ENCODE results near the gene DSTN. TPM values are rescaled to one million over a fixed set of nuclear protein-coding genes. Genes with fewer than 3 reads are reported as not detected.

DSTN gene
- total and polyA plus RNA-seq, 12 donors, result 261 to 802 (median 546) TPM

DNA sequence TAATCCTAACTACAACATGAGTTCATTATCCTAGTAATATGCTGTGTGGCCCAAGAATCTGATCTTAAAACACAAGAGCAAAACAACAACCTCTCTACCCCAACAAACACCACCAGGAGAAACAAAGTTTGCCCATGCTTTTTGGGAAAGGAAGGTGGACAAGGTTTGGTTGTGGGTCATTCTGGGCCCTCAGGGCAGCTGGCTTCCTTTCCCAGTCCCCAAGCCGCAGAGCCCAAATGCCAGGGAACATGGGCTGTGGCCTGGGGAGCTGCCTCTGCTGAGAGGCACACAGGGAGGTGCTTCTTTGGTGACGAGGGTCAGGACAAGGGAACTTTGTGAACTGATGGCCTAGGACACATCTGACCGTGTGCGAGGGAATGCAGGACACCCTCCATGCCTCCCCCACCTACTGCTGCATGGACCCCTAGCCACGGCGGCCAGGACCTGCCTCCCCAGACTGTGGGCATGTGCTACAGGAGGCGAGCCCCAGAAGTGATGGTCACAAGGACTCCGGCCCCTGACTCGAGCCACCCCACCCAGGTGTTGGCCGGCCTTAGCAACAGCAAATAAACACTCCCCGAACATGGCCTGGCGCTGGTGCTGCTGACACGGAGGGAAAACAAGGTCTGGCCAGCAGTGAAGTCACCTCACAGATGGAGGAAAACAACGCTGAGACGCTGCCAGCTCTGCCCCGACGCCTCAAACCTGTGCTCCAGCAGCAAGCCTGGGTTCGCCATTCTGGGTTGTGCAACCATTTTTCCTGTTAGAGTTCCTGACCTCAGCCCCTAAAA, 56.5 kb downstream of the DSTN start:
- TF ChIP-seq, protein P1, sequence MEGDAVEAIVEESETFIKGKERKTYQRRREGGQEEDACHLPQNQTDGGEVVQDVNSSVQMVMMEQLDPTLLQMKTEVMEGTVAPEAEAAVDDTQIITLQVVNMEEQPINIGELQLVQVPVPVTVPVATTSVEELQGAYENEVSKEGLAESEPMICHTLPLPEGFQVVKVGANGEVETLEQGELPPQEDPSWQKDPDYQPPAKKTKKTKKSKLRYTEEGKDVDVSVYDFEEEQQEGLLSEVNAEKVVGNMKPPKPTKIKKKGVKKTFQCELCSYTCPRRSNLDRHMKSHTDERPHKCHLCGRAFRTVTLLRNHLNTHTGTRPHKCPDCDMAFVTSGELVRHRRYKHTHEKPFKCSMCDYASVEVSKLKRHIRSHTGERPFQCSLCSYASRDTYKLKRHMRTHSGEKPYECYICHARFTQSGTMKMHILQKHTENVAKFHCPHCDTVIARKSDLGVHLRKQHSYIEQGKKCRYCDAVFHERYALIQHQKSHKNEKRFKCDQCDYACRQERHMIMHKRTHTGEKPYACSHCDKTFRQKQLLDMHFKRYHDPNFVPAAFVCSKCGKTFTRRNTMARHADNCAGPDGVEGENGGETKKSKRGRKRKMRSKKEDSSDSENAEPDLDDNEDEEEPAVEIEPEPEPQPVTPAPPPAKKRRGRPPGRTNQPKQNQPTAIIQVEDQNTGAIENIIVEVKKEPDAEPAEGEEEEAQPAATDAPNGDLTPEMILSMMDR (IDR thresholded peaks at IDR 0.05), result no peak
- Histone ChIP-seq H3K4me1 (peaks cover 0 to 12% (median 0%) of the 10 kb centered on the region in 9 donors), H3K27me3 (no peaks in the 10 kb centered on the region), H3K4me3 (no peak overlapping the region), H3K36me3 (peaks cover 0 to 100% (median 43%) of the 10 kb centered on the region in 9 donors), H3K9me3 (no peaks in the 10 kb centered on the region), H3K27ac (peak overlapping the region in 3 of 10 donors; percentile 13 to 41 (median 26))
- peak in 1 of 2 donors; percentile 56 for DNase-seq
- intact Hi-C loops (cut with DNase I), result no loop called here
- peak in 5 of 8 donors; percentile 18 to 50 (median 39) for ATAC-seq
- 83 to 88% methylated on average over 18 of the region's 18 CpGs for WGBS, 2 donors

DNA sequence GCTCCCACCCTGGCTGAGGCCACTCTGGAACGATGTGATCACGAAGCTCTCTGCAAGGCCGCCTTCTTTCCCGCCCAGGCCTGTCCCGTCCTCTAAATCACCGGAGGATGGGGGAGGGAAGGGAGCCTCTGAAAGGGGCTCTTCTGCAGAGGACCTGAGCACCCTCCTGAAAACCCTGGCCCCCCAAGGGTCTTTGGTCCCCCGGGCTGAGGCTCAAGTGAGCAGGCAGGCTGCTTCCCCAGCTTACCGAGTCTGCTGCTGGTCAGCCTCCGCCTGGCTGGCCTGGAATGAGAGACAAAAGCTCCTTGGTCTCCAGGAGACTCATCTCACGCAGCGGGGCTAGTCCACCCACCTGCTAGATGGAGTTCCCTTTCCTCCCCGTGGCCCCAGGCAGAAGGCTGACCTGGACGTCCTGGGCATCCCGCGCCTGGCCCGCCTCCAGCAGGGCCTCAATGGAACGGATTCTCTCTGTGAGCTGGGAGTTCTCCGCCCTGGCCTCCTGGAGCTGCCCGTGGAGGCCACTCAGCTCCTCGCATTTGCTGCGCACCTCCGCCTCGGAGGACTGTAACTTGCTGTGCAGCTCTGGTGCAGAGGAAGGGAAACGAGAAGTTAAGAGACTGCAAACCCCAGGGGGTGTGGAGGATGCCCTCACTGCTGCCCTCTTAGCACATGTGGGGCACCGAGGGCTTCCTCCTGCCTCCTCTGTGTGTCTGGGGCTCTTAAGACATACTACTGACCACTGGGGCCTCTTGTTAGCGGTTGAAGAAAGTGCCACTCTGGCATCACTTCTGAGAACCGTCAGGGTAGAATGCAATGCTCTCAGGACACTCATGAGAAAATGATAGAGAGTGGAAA, 57.5 kb downstream of the DSTN start:
- H3K4me1 ChIP-seq, result peaks cover 0 to 12% (median 0%) of the 10 kb centered on the region in 9 donors

DNA sequence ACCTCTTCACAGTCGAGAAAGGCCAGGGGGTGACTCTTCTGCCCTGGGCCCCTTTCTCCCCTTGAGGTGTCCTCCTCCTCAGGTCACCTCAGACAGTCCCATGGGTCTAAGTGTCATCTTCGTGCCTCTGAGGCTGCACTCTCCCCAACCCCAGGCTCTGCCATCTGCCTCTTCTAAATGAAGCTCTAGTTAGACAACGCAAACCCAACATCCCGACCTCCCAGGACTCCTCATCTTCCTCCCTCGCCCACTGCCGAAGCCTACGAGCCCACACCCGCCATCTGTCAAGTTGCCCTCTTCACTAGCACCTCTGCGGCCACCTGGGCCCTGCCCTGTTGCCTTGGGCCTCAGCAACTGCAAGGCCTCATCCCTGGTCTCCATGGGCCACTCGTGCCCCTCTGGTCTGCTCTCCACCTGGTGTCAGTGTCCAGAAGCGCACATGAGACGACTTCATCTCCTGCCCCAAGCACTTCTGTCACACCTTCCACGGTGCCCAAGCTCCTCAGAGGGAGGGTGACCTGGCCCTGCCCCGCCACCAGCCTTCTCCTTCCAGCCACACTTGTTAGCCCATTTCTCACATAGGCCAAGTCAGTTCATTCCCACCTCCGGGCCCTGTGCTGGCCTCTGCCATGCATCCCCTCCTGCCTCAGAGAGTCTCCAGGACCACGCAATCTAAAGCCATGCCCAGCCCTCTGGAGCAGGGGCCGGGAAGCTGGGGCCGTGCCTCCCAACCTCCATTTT, 58.4 kb downstream of the DSTN start:
- TF ChIP-seq, protein P1 (IDR thresholded peaks at IDR 0.05), result no peak
- Histone ChIP-seq H3K27me3 (no peaks in the 10 kb centered on the region), H3K27ac (no peak overlapping the region), H3K9me3 (no peaks in the 10 kb centered on the region), H3K4me3 (no peak overlapping the region), H3K36me3 (peaks cover 0 to 100% (median 40%) of the 10 kb centered on the region in 9 donors), H3K4me1 (peaks cover 0 to 12% (median 0%) of the 10 kb centered on the region in 9 donors)
- ATAC-seq, result no peak
- intact Hi-C loops (cut with DNase I), result no loop called here
- 92 to 93% methylated on average over 18 of the region's 18 CpGs for WGBS, 2 donors
- no peak for DNase-seq

More for the DNA sequence above, 57.5 kb downstream of the DSTN start:
- TF ChIP-seq, protein P1 (IDR thresholded peaks at IDR 0.05), result no peak
- peak overlapping the region in 2 of 10 donors; percentile 26 for H3K27ac ChIP-seq
- peak overlapping the region in 1 of 10 donors; percentile 9 for H3K4me3 ChIP-seq
- H3K36me3 ChIP-seq, result peaks cover 0 to 100% (median 43%) of the 10 kb centered on the region in 9 donors
- WGBS, 2 donors, result 84 to 86% methylated on average over 27 of the region's 27 CpGs
- H3K9me3 ChIP-seq, result no peaks in the 10 kb centered on the region
- H3K27me3 ChIP-seq, result no peaks in the 10 kb centered on the region
- peak in 1 of 8 donors; percentile 14 for ATAC-seq
- DNase-seq, result no peak
- intact Hi-C loops (cut with DNase I), result no loop called here

DNA sequence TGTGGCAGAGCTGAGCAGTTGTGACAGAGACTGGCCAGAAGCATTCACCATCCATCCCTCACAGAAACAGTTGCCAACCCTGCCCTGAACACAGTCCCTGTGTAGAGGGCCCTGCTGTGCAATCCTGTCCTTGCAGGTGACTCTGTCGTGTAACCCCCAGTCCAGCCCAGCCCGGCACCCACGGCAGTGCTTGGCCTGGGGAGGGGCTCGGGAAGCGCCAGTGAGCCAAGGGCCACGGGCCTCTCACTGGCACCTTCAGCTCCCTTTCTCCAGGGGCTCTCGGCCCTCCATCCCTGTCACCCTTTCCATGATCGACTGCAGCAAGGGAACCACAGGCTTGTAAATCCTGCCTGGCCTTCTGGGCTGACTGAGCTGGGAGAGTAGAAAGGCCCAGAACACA, 59.1 kb downstream of the DSTN start:
- Histone ChIP-seq H3K9me3 (no peaks in the 10 kb centered on the region), H3K4me3 (no peak overlapping the region), H3K27ac (no peak overlapping the region), H3K4me1 (peaks cover 0 to 15% (median 2%) of the 10 kb centered on the region in 9 donors), H3K27me3 (no peaks in the 10 kb centered on the region), H3K36me3 (peaks cover 0 to 100% (median 38%) of the 10 kb centered on the region in 9 donors)
- TF ChIP-seq, protein P1 (IDR thresholded peaks at IDR 0.05), result no peak
- ATAC-seq, result no peak
- no peak for DNase-seq
- intact Hi-C loops (cut with DNase I), result no loop called here
- WGBS, 2 donors, result 87 to 90% methylated on average over 8 of the region's 8 CpGs
